Epithelial cell of esophagus (primary cell): ENCODE results near the gene NOCT.
"Not testable (repeated sequence)": the region's sequence is repeated elsewhere in the genome, so short reads cannot be mapped to it uniquely, and the experiment has no call there.

Experiments
- DNase-seq: peaks from one replicate; pipeline ENCODE4 v3.0.0; 2010; ENCODE audit warnings: low read depth
- H3K4me3 ChIP-seq: 2 replicates; pipeline ENCODE4 v1.5.1; 2011; ENCODE audit warnings: mild to moderate bottlenecking, low read length, control low read depth
- CTCF ChIP-seq: IDR thresholded peaks from 2 replicates; pipeline ENCODE4 v1.5.1; 2011; ENCODE audit warnings: low read depth, mild to moderate bottlenecking, low read length, control low read depth, inconsistent platforms; ENCODE audit not compliant: insufficient read depth; ENCODE audit errors: missing control alignments

The NOCT gene

GRCh38 chr4:139050446-139050845, 34.9 kb downstream of the NOCT start:
- H3K4me3 ChIP-seq, result no peak overlapping the region
- no peak for DNase-seq
- no peak for TF ChIP-seq CTCF

GRCh38 chr4:139053909-139054308, 38.3 kb downstream of the NOCT start:
- no peak overlapping the region for H3K4me3 ChIP-seq
- DNase-seq, result no peak
- no peak for TF ChIP-seq CTCF

- no peak for DNase-seq
- TF ChIP-seq CTCF, result no peak
- no peak overlapping the region for H3K4me3 ChIP-seq
These were observed 39.4 kb downstream of the NOCT start for GRCh38 chr4:139054791-139055505.

- H3K4me3 ChIP-seq, DNase-seq: not testable (repeated sequence)
These were observed 43.4 kb downstream of the NOCT start for GRCh38 chr4:139059026-139059425.

GRCh38 chr4:139060591-139060990, 45.0 kb downstream of the NOCT start:
- no peak for DNase-seq

GRCh38 chr4:139076016-139076744, 60.6 kb downstream of the NOCT start:
- no peak overlapping the region for H3K4me3 ChIP-seq
- no peak for DNase-seq
- no peak for TF ChIP-seq CTCF

More at GRCh38 chr4:139060591-139060990, 45.0 kb downstream of the NOCT start:
- TF ChIP-seq CTCF, result no peak
- H3K4me3 ChIP-seq, result no peak overlapping the region

GRCh38 chr4:139077567-139078355, 62.2 kb downstream of the NOCT start:
- H3K4me3 ChIP-seq, result no peak overlapping the region
- no peak for DNase-seq
- TF ChIP-seq CTCF, result no peak
